Fibroblast of peridontal ligament (primary cell): ENCODE data around the gene SEMA4B.
"Not testable (repeated sequence)": the region's sequence is repeated elsewhere in the genome, so short reads cannot be mapped to it uniquely, and the experiment has no call there.

Source experiments
- DNase-seq: peaks from one replicate; pipeline ENCODE4 v3.0.0-alpha.2; 2010; ENCODE audit errors: extremely low read depth

SEMA4B gene

DNA sequence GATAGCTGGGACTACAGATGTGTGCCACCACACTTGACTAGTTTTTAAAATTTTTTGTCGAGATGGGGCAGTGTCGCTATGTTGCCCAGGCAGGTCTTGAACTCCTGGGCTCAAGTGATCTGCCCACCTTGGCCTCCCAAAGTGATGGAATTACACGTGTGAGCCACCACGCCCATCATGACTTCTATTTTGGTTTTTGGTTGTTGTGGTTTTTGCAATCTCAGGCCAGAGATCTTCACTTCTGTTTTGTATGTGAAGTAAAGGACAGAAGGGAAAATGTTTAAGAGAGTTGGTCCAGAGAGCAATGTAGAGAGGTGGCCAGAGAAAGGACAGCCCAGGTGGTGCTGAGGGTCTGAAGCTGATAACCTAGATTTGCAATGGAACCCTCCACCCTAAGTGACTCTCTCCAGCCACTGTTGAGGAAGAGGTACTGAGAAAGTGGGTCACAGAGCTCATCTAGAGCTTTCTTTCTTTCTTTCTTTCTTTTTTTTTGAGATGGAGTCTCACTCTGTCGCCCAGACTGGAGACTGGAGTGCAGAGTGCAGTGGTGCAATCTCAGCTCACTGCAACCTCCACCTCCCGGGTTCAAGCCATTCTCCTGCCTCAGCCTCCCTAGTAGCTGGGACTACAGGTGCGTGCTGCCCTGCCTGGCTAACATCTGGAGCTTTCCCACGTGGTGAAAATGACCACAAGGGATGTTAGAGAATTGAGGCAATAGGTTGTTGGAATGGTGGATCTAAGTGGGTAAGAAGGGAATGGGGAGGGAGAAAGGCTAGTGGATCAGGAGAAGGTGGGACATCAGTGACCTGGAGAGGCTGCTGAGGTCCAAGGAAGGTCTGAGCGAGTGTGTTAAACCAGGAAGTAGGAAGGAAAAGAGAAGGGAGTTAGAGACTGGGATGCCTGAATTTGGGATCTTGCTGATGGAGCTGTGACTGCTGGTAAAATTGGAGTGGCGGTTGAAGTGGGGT, 22.4 kb upstream of the SEMA4B start:
- no peak for DNase-seq

GRCh38 chr15:90181776-90182175, 19.4 kb upstream of the SEMA4B start:
- no peak for DNase-seq

DNA sequence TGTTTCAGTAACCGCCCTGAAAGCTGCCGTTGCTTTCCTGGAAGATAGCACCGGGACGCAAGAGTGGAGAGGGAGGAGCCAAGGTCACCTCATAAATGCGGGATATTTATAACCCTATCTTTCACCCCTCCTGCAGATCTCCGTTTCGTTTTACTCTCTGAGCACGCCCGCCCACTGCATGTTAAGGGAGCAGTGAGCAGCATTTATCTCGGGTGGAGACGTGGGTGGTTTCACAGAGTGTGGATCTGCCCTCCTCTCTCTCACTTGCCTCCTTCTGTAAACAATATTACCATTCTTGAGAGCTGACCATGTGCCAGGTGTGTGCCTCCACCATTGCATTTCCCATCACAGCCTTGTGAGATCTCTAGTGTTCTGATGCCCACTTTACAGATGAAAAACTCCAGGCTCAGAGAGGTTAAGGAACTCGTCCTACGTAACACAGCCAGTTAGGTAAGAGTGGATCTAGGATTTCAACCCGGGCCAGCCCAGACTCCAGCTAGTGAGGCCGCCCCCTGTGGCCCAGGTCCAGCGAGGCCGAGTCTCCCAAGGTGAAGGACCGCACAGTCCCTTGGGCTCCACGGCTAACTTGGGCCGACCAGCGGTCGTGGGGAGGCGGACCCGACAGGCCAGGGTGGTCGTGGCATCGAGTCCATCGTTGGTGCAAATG, 16.9 kb upstream of the SEMA4B start:
- DNase-seq: peak; percentile 34

GRCh38 chr15:90184786-90185704, 16.1 kb upstream of the SEMA4B start:
- no peak for DNase-seq

GRCh38 chr15:90187257-90187868, 13.8 kb upstream of the SEMA4B start:
- DNase-seq: no peak

- DNase-seq: not testable (repeated sequence)
Observed at GRCh38 chr15:90188065-90188464, 13.1 kb upstream of the SEMA4B start.

- DNase-seq: no peak
Observed at GRCh38 chr15:90188914-90189748, 12.0 kb upstream of the SEMA4B start.

- no peak for DNase-seq
Observed at GRCh38 chr15:90189781-90190467, 11.2 kb upstream of the SEMA4B start.

DNA sequence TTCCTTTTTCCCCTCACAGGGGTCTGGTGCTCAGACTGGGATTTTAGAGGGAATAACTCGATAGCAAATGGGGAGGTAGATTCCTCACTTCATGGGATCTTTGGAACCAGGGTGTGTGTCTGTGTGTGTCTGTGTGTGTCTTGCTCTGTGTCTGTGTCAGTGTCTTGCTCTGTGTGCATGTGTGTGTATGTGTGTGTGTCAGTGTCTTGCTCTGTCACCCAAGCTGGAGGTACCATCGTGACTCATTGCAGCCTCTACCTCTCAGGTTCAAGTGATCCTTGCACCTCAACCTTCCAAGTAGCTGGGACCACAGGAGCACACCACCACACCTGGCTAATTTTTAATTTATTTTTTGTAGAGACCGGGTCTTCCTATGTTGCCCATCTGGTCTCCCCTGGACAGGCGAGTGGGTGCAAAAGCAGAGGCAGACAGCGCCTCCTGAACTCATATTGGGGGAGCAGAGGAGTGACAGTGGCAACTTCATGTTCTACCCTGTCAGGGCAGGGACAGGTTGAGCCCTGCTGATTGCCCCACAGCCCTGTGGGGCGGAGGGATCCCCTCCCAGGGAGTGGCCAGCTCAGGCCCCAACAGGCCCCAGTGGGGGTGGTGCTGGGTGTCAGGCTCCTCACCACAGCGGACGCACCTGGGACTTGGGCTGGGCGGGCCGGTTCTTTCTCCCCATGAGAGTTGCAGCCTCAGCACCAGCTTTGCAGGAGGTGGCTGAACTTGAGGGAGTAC, 10.4 kb upstream of the SEMA4B start:
- DNase-seq: no peak

- no peak for DNase-seq
Observed at GRCh38 chr15:90191344-90191687, 9.8 kb upstream of the SEMA4B start.

DNA sequence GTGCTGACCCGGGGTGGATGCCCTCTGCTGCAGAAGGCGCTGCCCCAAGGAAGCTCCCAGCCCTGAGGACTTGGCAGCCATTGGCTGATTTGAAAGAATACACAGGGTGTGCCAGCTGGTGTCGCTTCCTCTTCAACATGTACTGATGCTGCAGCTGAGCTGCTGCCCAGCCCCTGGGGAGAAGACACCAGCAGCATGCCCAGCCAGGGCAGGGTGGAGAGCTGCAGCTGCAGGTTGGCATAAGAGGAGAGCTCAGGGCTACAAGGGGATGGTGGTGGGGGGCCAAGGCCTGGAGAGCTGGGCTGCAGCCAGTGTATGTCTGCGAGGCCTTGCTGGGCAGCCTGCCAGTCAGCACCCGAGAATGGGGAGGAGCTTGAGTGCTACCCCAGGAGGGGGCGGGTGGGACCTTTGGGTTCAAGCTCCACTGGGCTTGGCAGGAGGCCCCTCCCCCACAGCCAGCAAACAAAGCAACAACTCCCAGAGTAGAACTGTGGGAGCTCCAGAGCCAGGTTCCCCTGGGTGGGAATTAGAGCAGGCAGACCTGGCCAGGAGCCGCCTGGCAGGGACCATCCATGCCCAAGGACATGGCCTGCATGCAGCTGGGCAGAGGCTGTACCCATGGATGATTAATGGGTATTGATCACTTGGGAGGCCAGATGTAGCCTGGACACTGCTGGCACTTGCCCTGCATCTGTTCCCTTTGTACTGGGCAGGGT, 9.2 kb upstream of the SEMA4B start:
- no peak for DNase-seq

GRCh38 chr15:90192961-90193786, 8.0 kb upstream of the SEMA4B start:
- no peak for DNase-seq

GRCh38 chr15:90194655-90195054, 6.5 kb upstream of the SEMA4B start:
- DNase-seq: no peak

DNA sequence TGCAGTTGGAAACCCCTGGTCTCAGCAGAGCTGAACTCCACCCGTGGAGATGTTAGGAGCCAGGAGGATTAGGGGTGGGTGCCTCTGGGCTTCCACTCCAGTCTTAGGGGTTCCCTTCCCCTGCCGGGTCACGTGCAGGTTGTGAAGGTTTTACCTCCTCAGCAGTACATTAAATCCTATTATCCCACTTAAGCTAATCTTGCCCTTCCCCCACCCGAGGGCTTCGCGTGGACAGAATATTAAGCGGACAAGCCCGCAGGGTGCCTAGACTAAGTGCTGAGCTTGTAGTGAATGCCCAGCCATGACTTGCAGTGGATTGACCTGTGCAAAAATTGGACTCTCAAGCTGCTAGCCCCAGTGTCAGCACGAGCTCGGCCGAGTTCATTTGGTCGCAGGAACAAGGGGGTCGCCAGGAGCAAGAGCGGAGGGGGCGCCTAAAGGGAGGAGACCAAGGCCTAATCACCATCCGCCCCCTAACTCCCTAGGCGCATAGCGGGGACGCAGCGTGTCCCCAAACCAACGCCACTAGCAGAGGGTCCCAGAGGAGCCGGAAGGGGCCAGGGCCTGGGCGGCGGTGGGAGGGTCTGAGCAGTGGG, 498 bp upstream of the SEMA4B start:
- DNase-seq: no peak

- no peak for DNase-seq
Observed at GRCh38 chr15:90201944-90202375, 830 bp downstream of the SEMA4B start.

GRCh38 chr15:90202929-90203328, 1.8 kb downstream of the SEMA4B start:
- no peak for DNase-seq

GRCh38 chr15:90203473-90203872, 2.3 kb downstream of the SEMA4B start:
- no peak for DNase-seq
